A549 (cell line): Measurements from ENCODE around the gene WNT3A. TPM values are rescaled to one million over a fixed set of nuclear protein-coding genes. Genes with fewer than 3 reads are reported as not detected.
A peak's percentile ranks its signal among the peaks of the same experiment; 100 is the strongest.

ENCODE experiments used
- ATAC-seq, 2 experiments: fragments of 200-7000 bp in 1 of 2; fragments of >200 bp in 1 of 2; cut with Nextera tagmentation in 1 of 2; cut with Tn5 transposase in 1 of 2; 3 replicates each; pipeline versions ENCODE4 v1.8.0 to v1.9.1; 2018 to 2020; ENCODE audit warnings: mild to moderate bottlenecking in 1 of 2, moderate library complexity in 1 of 2
- CTCF ChIA-PET: fragments of 300-600 bp; sonication (Branson Sonifier 250); formaldehyde crosslinking; extraction: SDS; loops from one replicate; lab custom pipeline; 2021; ENCODE audit warnings: antibody characterized with exemption, inconsistent platforms; lab: Yijun Ruan, JAX
- POLR2A ChIA-PET: fragments of 350-600 bp; formaldehyde crosslinking; extraction: SDS; loops from one replicate; lab custom pipeline; 2021; ENCODE audit warnings: antibody characterized with exemption, inconsistent platforms; lab: Yijun Ruan, JAX
- DNase-seq, 2 experiments: peaks; one replicate each; pipeline versions ENCODE4 v3.0.0 to v3.0.0-alpha.2; 2011 to 2016; ENCODE audit warnings: low read depth in 1 of 2, low spot score in 1 of 2
- FAIRE-seq: peaks from 2 replicates; lab custom pipeline; 2011; peaks lifted over from hg19 to GRCh38; lab: Jason Lieb, UNC
- H3K27ac ChIP-seq, 2 experiments: fragments of >200 bp; sonication (Bioruptor Twin); formaldehyde crosslinking; 3 replicates each; pipeline ENCODE4 v1.5.1; 2016 to 2017
- H3K4me1 ChIP-seq: fragments of >200 bp; sonication (Bioruptor Twin); formaldehyde crosslinking; 3 replicates; pipeline ENCODE4 v1.6.1; 2016
- H3K4me2 ChIP-seq: fragments of >200 bp; sonication (Bioruptor Twin); formaldehyde crosslinking; 3 replicates; pipeline ENCODE4 v1.6.1; 2016
- H3K4me3 ChIP-seq: fragments of >200 bp; sonication (Bioruptor Twin); formaldehyde crosslinking; 3 replicates; pipeline ENCODE4 v1.5.1; 2016
- H3K9me3 ChIP-seq: fragments of >200 bp; sonication (Bioruptor Twin); formaldehyde crosslinking; 3 replicates; pipeline ENCODE4 v1.6.1; 2016
- CEBPB ChIP-seq, 2 experiments: fragments of >200 bp in 1 of 2; sonication (Bioruptor Twin) in 1 of 2; formaldehyde crosslinking in 1 of 2; IDR thresholded peaks; 2 replicates each; pipeline ENCODE4 v1.6.1; 2012 to 2016
- CHD2 ChIP-seq: fragments of 150-350 bp; IDR thresholded peaks from 2 replicates; pipeline ENCODE4 v1.6.1; 2014; ENCODE audit warnings: low read length; ENCODE audit not compliant: partially characterized antibody
- EP300 ChIP-seq, 2 experiments: fragments of >200 bp; sonication (Bioruptor Twin); formaldehyde crosslinking; IDR thresholded peaks; 2 replicates in 1 of 2; 3 replicates in 1 of 2; pipeline ENCODE4 v1.6.1; 2016 to 2017
- ESRRA ChIP-seq: fragments of 150-350 bp; IDR thresholded peaks from 2 replicates; pipeline ENCODE4 v1.6.1; 2014; ENCODE audit warnings: mild to moderate bottlenecking, low read length, borderline replicate concordance
- FOSB ChIP-seq: fragments of 250-450 bp; sonication (Bioruptor Pico); IDR thresholded peaks from 2 replicates; pipeline ENCODE4 v1.5.0; 2020; ENCODE audit warnings: mild to moderate bottlenecking, moderate library complexity
- FOXS1 ChIP-seq: fragments of 250-450 bp; sonication (Bioruptor Pico); IDR thresholded peaks from 2 replicates; pipeline ENCODE4 v1.5.0; 2020; ENCODE audit warnings: mild to moderate bottlenecking, moderate library complexity
- GATA3 ChIP-seq: IDR thresholded peaks from 2 replicates; pipeline ENCODE4 v1.6.1; 2012; ENCODE audit warnings: borderline replicate concordance
- HEYL ChIP-seq: fragments of 250-450 bp; sonication (Bioruptor Pico); IDR thresholded peaks from 2 replicates; pipeline ENCODE4 v1.8.0; 2021; ENCODE audit warnings: mild to moderate bottlenecking, moderate library complexity
- HMGXB4 ChIP-seq: fragments of 250-450 bp; sonication (Bioruptor Pico); IDR thresholded peaks from 2 replicates; pipeline ENCODE4 v1.5.0; 2021; ENCODE audit warnings: mild to moderate bottlenecking, moderate library complexity, borderline replicate concordance
- HOXA7 ChIP-seq: fragments of 250-450 bp; sonication (Bioruptor Pico); IDR thresholded peaks from 2 replicates; pipeline ENCODE4 v1.5.0; 2020; ENCODE audit warnings: mild to moderate bottlenecking, moderate library complexity
- KDM1A ChIP-seq: fragments of 200-600 bp; sonication (generic); IDR thresholded peaks from 2 replicates; pipeline ENCODE4 v1.6.1; 2016; ENCODE audit warnings: low read depth, mild to moderate bottlenecking
- KDM5A ChIP-seq: fragments of 200-600 bp; sonication (generic); IDR thresholded peaks from 2 replicates; pipeline ENCODE4 v1.6.1; 2016; ENCODE audit warnings: antibody characterized with exemption, mild to moderate bottlenecking
- MAX ChIP-seq: IDR thresholded peaks from 2 replicates; pipeline ENCODE4 v1.6.1; 2012
- MYC ChIP-seq: IDR thresholded peaks from 2 replicates; pipeline ENCODE4 v1.6.1; 2012; ENCODE audit warnings: mild to moderate bottlenecking, inconsistent platforms, low read length, improper control_type of control experiment, borderline replicate concordance
- NR3C1 ChIP-seq: fragments of >200 bp; sonication (Bioruptor Twin); formaldehyde crosslinking; IDR thresholded peaks from 3 replicates; pipeline ENCODE4 v1.6.1; 2017
- PHF8 ChIP-seq: fragments of 200-600 bp; sonication (generic); IDR thresholded peaks from 2 replicates; pipeline ENCODE4 v1.6.1; 2016; ENCODE audit warnings: low read depth, mild to moderate bottlenecking, antibody characterized with exemption, moderate library complexity, borderline replicate concordance
- POLR2A ChIP-seq: IDR thresholded peaks from 2 replicates; pipeline ENCODE4 v1.6.1; 2012; ENCODE audit warnings: mild to moderate bottlenecking, low read length
- RCOR1 ChIP-seq: fragments of 150-350 bp; IDR thresholded peaks from 2 replicates; pipeline ENCODE4 v1.6.1; 2014; ENCODE audit warnings: antibody characterized with exemption, low read length, low read depth
- RNF2 ChIP-seq: fragments of 200-600 bp; sonication (generic); IDR thresholded peaks from 2 replicates; pipeline ENCODE4 v1.6.1; 2016; ENCODE audit warnings: low read depth, mild to moderate bottlenecking, antibody characterized with exemption, moderate library complexity, borderline replicate concordance
- SMC3 ChIP-seq: fragments of >200 bp; sonication (Bioruptor Twin); formaldehyde crosslinking; IDR thresholded peaks from 3 replicates; pipeline ENCODE4 v1.6.1; 2018; ENCODE audit warnings: inconsistent platforms
- TFCP2L1 ChIP-seq: fragments of 250-450 bp; sonication (Bioruptor Pico); IDR thresholded peaks from 2 replicates; pipeline ENCODE4 v1.5.0; 2021; ENCODE audit warnings: mild to moderate bottlenecking
- ZC3H11A ChIP-seq: fragments of 450-650 bp; IDR thresholded peaks from 2 replicates; pipeline ENCODE4 v1.6.1; 2014; ENCODE audit warnings: antibody characterized with exemption, mild to moderate bottlenecking
- ZSCAN20 ChIP-seq: fragments of 250-450 bp; sonication (Bioruptor Pico); IDR thresholded peaks from 2 replicates; pipeline ENCODE4 v1.8.0; 2022; ENCODE audit warnings: mild to moderate bottlenecking, moderate library complexity
- WGBS: methylation state at CpG from one replicate; pipeline ENCODE4 v1.1.6; 2017; ENCODE audit errors: missing lambda C conversion rate; 5-methylcytosine and 5-hydroxymethylcytosine counted together
- polyA plus RNA-seq, 4 experiments: library from polyadenylated mRNA; depleted of rRNA in 3 of 4; stranded (reverse); fragments of >200 nt; fragmentation: RNase III in 1 of 4; extraction: RNeasy Plus Mini Kit Qiagen cat#74134 plus additional on column Dnase treatment in 1 of 4; gene quantifications; 2 replicates in 3 of 4; 3 replicates in 1 of 4; pipeline ENCODE4 v1.2.3, GENCODE V29; 2011 to 2017
- TF ChIP-seq, protein P1 (sequence below): fragments of >200 bp; sonication (Bioruptor Twin); formaldehyde crosslinking; IDR thresholded peaks from 2 replicates; pipeline ENCODE4 v1.6.1; 2016
- TF ChIP-seq, protein P2 (sequence below): fragments of 450-650 bp; IDR thresholded peaks from 2 replicates; pipeline ENCODE4 v1.6.1; 2014; ENCODE audit warnings: antibody characterized with exemption
- TF ChIP-seq, protein P3 (sequence below): fragments of >200 bp; sonication (Bioruptor Twin); formaldehyde crosslinking; IDR thresholded peaks from 3 replicates; pipeline ENCODE4 v1.6.1; 2016
- TF ChIP-seq, protein P4 (sequence below): fragments of 200-600 bp; sonication (generic); IDR thresholded peaks from 2 replicates; pipeline ENCODE4 v1.6.1; 2016; ENCODE audit warnings: antibody characterized with exemption, mild to moderate bottlenecking, moderate library complexity

The WNT3A gene
- polyA plus RNA-seq, 2 of the 4 experiments (the other 2 are of a cell fraction): not detected

DNA sequence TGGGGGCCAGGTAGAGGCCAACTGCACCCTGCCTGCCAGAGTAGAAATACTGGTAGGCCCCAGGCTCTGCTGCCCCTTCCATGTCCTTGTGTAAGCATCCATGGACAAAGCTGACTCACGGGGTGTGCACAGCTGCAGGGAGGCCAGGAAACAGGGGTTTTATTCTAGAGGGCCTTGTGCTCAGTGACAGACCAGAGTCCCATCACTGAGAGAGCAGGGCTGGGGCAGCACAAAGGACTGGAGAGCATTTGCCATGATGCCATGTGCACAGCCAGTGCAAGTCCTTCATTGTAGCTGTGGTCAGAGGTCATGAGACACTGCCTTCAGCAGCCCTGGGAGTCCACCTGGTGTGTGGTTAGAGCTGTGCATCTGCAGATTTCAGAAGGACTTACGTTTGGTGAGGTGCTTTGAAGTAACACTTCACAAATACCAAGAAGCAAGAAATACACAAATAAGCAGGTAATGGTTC is 83.8 kb downstream of the WNT3A start:
- DNase-seq (no peak), ATAC-seq (peak; percentile 22 to 25; a peak in 3 of 6 replicates), FAIRE-seq (no peak)
- Histone ChIP-seq H3K4me1 (peaks cover 49% of the 10 kb centered on the region), H3K4me3 (no peak overlapping the region), H3K9me3 (peaks cover 28% of the 10 kb centered on the region), H3K27ac (no peak overlapping the region), H3K4me2 (no peak overlapping the region)
- TF ChIP-seq, protein P1, sequence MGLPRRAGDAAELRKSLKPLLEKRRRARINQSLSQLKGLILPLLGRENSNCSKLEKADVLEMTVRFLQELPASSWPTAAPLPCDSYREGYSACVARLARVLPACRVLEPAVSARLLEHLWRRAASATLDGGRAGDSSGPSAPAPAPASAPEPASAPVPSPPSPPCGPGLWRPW: no peak
- TF ChIP-seq PHF8: no peak
- TF ChIP-seq, protein P2, sequence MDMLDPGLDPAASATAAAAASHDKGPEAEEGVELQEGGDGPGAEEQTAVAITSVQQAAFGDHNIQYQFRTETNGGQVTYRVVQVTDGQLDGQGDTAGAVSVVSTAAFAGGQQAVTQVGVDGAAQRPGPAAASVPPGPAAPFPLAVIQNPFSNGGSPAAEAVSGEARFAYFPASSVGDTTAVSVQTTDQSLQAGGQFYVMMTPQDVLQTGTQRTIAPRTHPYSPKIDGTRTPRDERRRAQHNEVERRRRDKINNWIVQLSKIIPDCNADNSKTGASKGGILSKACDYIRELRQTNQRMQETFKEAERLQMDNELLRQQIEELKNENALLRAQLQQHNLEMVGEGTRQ: no peak
- no peak for TF ChIP-seq HMGXB4 (CRISPR knock-in tag)
- TF ChIP-seq CEBPB (IDR thresholded peaks at IDR 0.05): no peak
- no peak for TF ChIP-seq RNF2
- TF ChIP-seq MYC: no peak
- no peak for TF ChIP-seq MAX
- no peak for TF ChIP-seq POLR2A
- TF ChIP-seq KDM1A: no peak
- no peak for TF ChIP-seq HOXA7 (CRISPR knock-in tag)
- TF ChIP-seq, protein P3, sequence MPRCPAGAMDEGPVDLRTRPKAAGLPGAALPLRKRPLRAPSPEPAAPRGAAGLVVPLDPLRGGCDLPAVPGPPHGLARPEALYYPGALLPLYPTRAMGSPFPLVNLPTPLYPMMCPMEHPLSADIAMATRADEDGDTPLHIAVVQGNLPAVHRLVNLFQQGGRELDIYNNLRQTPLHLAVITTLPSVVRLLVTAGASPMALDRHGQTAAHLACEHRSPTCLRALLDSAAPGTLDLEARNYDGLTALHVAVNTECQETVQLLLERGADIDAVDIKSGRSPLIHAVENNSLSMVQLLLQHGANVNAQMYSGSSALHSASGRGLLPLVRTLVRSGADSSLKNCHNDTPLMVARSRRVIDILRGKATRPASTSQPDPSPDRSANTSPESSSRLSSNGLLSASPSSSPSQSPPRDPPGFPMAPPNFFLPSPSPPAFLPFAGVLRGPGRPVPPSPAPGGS: no peak
- TF ChIP-seq SMC3: no peak
- no peak for TF ChIP-seq FOXS1 (CRISPR knock-in tag)
- TF ChIP-seq ZSCAN20 (CRISPR knock-in tag): no peak
- no peak for TF ChIP-seq EP300 (IDR thresholded peaks at IDR 0.05)
- 59% methylated on average over 2 of the region's 2 CpGs for WGBS
- ChIA-PET CTCF (interaction anchor here (1.1 to 3.1 kb wide), 2 partner anchors 15 to 91 kb away, joined by 3 to 18 read pairs; no protein-coding TSS in a partner anchor), POLR2A (interaction anchor here (0.8 to 1.4 kb wide), 2 partner anchors 8 to 16 kb away, joined by 3 to 9 read pairs; partner anchors contain the start of gene ARF1)

DNA sequence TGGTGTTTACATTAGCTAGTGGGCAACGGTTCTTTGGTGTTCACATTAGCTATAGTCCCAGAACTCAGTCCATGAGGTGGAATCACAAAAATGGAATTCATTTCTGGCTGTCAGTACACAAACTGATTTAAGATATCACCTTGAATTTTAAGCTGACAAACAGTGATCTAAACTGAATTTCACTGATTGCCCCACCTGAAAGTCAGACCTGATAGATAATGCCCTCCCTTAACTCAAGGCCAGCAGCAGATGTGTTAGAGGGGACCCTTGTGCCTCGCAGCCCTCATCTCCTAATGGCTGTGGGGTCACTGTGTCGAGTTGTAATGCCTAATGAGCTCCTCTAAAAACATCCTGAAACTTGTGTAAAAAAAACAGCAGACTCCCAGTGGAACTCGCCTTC is 84.3 kb downstream of the WNT3A start:
- Histone ChIP-seq H3K9me3 (peaks cover 28% of the 10 kb centered on the region), H3K4me3 (no peak overlapping the region), H3K27ac (no peak overlapping the region), H3K4me2 (no peak overlapping the region), H3K4me1 (peaks cover 45% of the 10 kb centered on the region)
- TF ChIP-seq KDM5A: no peak
- TF ChIP-seq RCOR1: no peak
- TF ChIP-seq TFCP2L1 (CRISPR knock-in tag): no peak
- TF ChIP-seq, protein P4, sequence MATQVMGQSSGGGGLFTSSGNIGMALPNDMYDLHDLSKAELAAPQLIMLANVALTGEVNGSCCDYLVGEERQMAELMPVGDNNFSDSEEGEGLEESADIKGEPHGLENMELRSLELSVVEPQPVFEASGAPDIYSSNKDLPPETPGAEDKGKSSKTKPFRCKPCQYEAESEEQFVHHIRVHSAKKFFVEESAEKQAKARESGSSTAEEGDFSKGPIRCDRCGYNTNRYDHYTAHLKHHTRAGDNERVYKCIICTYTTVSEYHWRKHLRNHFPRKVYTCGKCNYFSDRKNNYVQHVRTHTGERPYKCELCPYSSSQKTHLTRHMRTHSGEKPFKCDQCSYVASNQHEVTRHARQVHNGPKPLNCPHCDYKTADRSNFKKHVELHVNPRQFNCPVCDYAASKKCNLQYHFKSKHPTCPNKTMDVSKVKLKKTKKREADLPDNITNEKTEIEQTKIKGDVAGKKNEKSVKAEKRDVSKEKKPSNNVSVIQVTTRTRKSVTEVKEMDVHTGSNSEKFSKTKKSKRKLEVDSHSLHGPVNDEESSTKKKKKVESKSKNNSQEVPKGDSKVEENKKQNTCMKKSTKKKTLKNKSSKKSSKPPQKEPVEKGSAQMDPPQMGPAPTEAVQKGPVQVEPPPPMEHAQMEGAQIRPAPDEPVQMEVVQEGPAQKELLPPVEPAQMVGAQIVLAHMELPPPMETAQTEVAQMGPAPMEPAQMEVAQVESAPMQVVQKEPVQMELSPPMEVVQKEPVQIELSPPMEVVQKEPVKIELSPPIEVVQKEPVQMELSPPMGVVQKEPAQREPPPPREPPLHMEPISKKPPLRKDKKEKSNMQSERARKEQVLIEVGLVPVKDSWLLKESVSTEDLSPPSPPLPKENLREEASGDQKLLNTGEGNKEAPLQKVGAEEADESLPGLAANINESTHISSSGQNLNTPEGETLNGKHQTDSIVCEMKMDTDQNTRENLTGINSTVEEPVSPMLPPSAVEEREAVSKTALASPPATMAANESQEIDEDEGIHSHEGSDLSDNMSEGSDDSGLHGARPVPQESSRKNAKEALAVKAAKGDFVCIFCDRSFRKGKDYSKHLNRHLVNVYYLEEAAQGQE: no peak
- TF ChIP-seq CHD2: no peak
- TF ChIP-seq ZC3H11A: no peak
- no peak for TF ChIP-seq HEYL (CRISPR knock-in tag)
- no peak for TF ChIP-seq GATA3
- TF ChIP-seq MAX: no peak
- no peak for TF ChIP-seq FOSB (CRISPR knock-in tag)
- no peak for TF ChIP-seq SMC3
- no peak for TF ChIP-seq ESRRA
- no peak for TF ChIP-seq CEBPB (IDR thresholded peaks at IDR 0.05)
- TF ChIP-seq NR3C1: no peak
- TF ChIP-seq PHF8: no peak
- ChIA-PET CTCF (interaction anchor here (1.1 to 3.1 kb wide), 5 partner anchors 9 to 610 kb away, joined by 3 to 18 read pairs (median 3); no protein-coding TSS in a partner anchor), POLR2A (interaction anchor here (0.8 to 1.4 kb wide), 2 partner anchors 9 to 15 kb away, joined by 3 to 9 read pairs; partner anchors contain the start of gene ARF1)
- ATAC-seq (no peak), DNase-seq (no peak), FAIRE-seq (no peak)
- 89% methylated on average over 4 of the region's 4 CpGs for WGBS
